Activated B cell treated with CpG ODN at 0.5 μM for 24 hours (primary cell): ENCODE measurements around the gene UBE2K. TPM values are rescaled to one million over a fixed set of nuclear protein-coding genes. Genes with fewer than 3 reads are reported as not detected.
A peak's percentile ranks its signal among the peaks of the same experiment; 100 is the strongest.
"Not testable (repeated sequence)": the region's sequence is repeated elsewhere in the genome, so short reads cannot be mapped to it uniquely, and the experiment has no call there.

Experiments used
- ATAC-seq: fragments of 200-7000 bp; cut with Tn5 transposase; one replicate; pipeline ENCODE4 v1.10.0; 2021; ENCODE audit warnings: low read depth, mild to moderate bottlenecking, moderate library complexity
- CTCF ChIA-PET: fragments of 350-600 bp; sonication (Branson Sonifier 250); formaldehyde crosslinking; loops from one replicate; lab custom pipeline; 2021; ENCODE audit warnings: antibody characterized with exemption; lab: Charles Lee
- POLR2A ChIA-PET: fragments of 350-600 bp; sonication (Branson Sonifier 250); formaldehyde crosslinking; loops from one replicate; lab custom pipeline; 2021; ENCODE audit warnings: antibody characterized with exemption; lab: Charles Lee
- DNase-seq: peaks from one replicate; pipeline ENCODE4 v3.0.0; 2022
- H3K27ac Mint-ChIP-seq: one replicate; pipeline ENCODE4 v1.8.0; 2020; ENCODE audit warnings: mixed read lengths
- H3K27me3 Mint-ChIP-seq: one replicate; pipeline ENCODE4 v1.8.0; 2021; ENCODE audit warnings: mixed read lengths
- H3K36me3 Mint-ChIP-seq: one replicate; pipeline ENCODE4 v1.8.0; 2021; ENCODE audit warnings: low read depth, mixed read lengths
- H3K4me1 Mint-ChIP-seq: one replicate; pipeline ENCODE4 v1.8.0; 2021; ENCODE audit warnings: mixed read lengths
- H3K4me3 Mint-ChIP-seq: one replicate; pipeline ENCODE4 v1.8.0; 2020; ENCODE audit warnings: mild to moderate bottlenecking, mixed read lengths
- H3K9me3 Mint-ChIP-seq: one replicate; pipeline ENCODE4 v1.8.0; 2020; ENCODE audit warnings: mixed read lengths
- CTCF ChIP-seq: fragments of 200-600 bp; IDR thresholded peaks from one replicate; pipeline ENCODE4 v1.8.0; 2022; ENCODE audit warnings: antibody characterized with exemption, mild to moderate bottlenecking
- intact Hi-C: fragments of 100-400 bp; cut with micrococcal nuclease; formaldehyde crosslinking; loops from one replicate; pipeline ENCODE4 v1.15.1; 2024
- total RNA-seq: library from RNA; stranded (reverse); gene quantifications from 2 replicates; pipeline ENCODE4 v1.2.3, GENCODE V29; 2022

Gene UBE2K
- total RNA-seq, 1 donor from 2014 or later = 54.4 TPM

- ATAC-seq = no peak
- intact Hi-C loops = no loop called here
- ChIA-PET CTCF (no interaction called here), POLR2A (no interaction called here)
- H3K4me1 Mint-ChIP-seq = peaks cover 8% of the 10 kb centered on the region
- DNase-seq = no peak
- no peak for TF ChIP-seq CTCF
- no peaks in the 10 kb centered on the region for H3K27me3 Mint-ChIP-seq
- H3K36me3 Mint-ChIP-seq = no peaks in the 10 kb centered on the region
- H3K4me3 Mint-ChIP-seq = no peak overlapping the region
- H3K27ac Mint-ChIP-seq = no peak overlapping the region
- H3K9me3 Mint-ChIP-seq = no peaks in the 10 kb centered on the region
These were observed 94.6 kb downstream of the UBE2K start for GRCh38 chr4:39792529-39792928.

GRCh38 chr4:39792976-39793375, 95.0 kb downstream of the UBE2K start:
- H3K27ac Mint-ChIP-seq, CTCF ChIA-PET, H3K4me3 Mint-ChIP-seq: not testable (repeated sequence)

GRCh38 chr4:39802005-39802404, 104.1 kb downstream of the UBE2K start:
- Mint-ChIP-seq H3K4me1 (no peaks in the 10 kb centered on the region), H3K27me3 (no peaks in the 10 kb centered on the region), H3K27ac (no peak overlapping the region), H3K4me3 (no peak overlapping the region), H3K36me3 (no peaks in the 10 kb centered on the region), H3K9me3 (no peaks in the 10 kb centered on the region)
- DNase-seq (no peak), ATAC-seq (no peak)
- CTCF ChIA-PET = no interaction called here
- POLR2A ChIA-PET = interaction anchor here (0.7 kb wide), 1 partner anchor 14 kb away, joined by 4 read pairs; no protein-coding TSS in a partner anchor
- no peak for TF ChIP-seq CTCF
- intact Hi-C loops = no loop called here

More at GRCh38 chr4:39792976-39793375, 95.0 kb downstream of the UBE2K start:
- H3K36me3 Mint-ChIP-seq, H3K9me3 Mint-ChIP-seq, POLR2A ChIA-PET, ATAC-seq, DNase-seq, H3K4me1 Mint-ChIP-seq, intact Hi-C loops, H3K27me3 Mint-ChIP-seq: not testable (repeated sequence)

- intact Hi-C loops = no loop called here
- H3K27me3 Mint-ChIP-seq = no peaks in the 10 kb centered on the region
- ChIA-PET POLR2A (no interaction called here), CTCF (interaction anchor here (0.7 kb wide), 1 partner anchor 153 kb away, joined by 3 read pairs; no protein-coding TSS in a partner anchor)
- peaks cover 2% of the 10 kb centered on the region for H3K9me3 Mint-ChIP-seq
- no peak overlapping the region for H3K27ac Mint-ChIP-seq
- no peaks in the 10 kb centered on the region for H3K4me1 Mint-ChIP-seq
- no peak overlapping the region for H3K4me3 Mint-ChIP-seq
- DNase-seq = no peak
- ATAC-seq = no peak
- H3K36me3 Mint-ChIP-seq = no peaks in the 10 kb centered on the region
- no peak for TF ChIP-seq CTCF
These were observed 110.4 kb downstream of the UBE2K start for GRCh38 chr4:39808231-39808749.

- CTCF ChIA-PET = no interaction called here
- no peak for TF ChIP-seq CTCF
- Mint-ChIP-seq H3K4me1 (no peaks in the 10 kb centered on the region), H3K9me3 (peaks cover 2% of the 10 kb centered on the region), H3K27ac (peak overlapping the region; percentile 56), H3K4me3 (no peak overlapping the region), H3K36me3 (no peaks in the 10 kb centered on the region), H3K27me3 (no peaks in the 10 kb centered on the region)
- ATAC-seq (no peak), DNase-seq (no peak)
- POLR2A ChIA-PET = no interaction called here
- intact Hi-C loops = no loop called here
These were observed 114.6 kb downstream of the UBE2K start for GRCh38 chr4:39812500-39812899.

GRCh38 chr4:39813033-39813432, 115.1 kb downstream of the UBE2K start:
- H3K4me1 Mint-ChIP-seq, H3K27me3 Mint-ChIP-seq, intact Hi-C loops, DNase-seq, ATAC-seq, H3K36me3 Mint-ChIP-seq, H3K9me3 Mint-ChIP-seq, H3K27ac Mint-ChIP-seq, H3K4me3 Mint-ChIP-seq, CTCF ChIA-PET, POLR2A ChIA-PET: not testable (repeated sequence)

GRCh38 chr4:39813761-39814160, 115.8 kb downstream of the UBE2K start:
- H3K27ac Mint-ChIP-seq, H3K9me3 Mint-ChIP-seq, DNase-seq, H3K36me3 Mint-ChIP-seq, intact Hi-C loops, ATAC-seq, POLR2A ChIA-PET, H3K4me3 Mint-ChIP-seq, CTCF ChIA-PET, H3K4me1 Mint-ChIP-seq, H3K27me3 Mint-ChIP-seq: not testable (repeated sequence)
